Brain microvascular endothelial cell (primary cell): ENCODE results near the gene UCK2.

Experiments
- DNase-seq: peaks from one replicate; pipeline ENCODE4 v3.0.0-alpha.2; 2020
- H3K27ac ChIP-seq: fragments of 250-450 bp; sonication (Bioruptor Pico); 2 replicates; pipeline ENCODE4 v1.5.1; 2020; ENCODE audit warnings: mild to moderate bottlenecking, moderate library complexity
- H3K27me3 ChIP-seq: fragments of 250-450 bp; sonication (Bioruptor Pico); replicated peaks from 2 replicates; pipeline ENCODE4 v1.5.1; 2020; ENCODE audit warnings: mild to moderate bottlenecking
- H3K36me3 ChIP-seq: fragments of 250-450 bp; sonication (Bioruptor Pico); replicated peaks from 2 replicates; pipeline ENCODE4 v1.5.1; 2020; ENCODE audit warnings: mild to moderate bottlenecking
- H3K4me3 ChIP-seq: 2 replicates; pipeline ENCODE4 v1.5.1; 2011; ENCODE audit warnings: low read depth, mild to moderate bottlenecking, control low read depth, low read length, moderate library complexity
- CTCF ChIP-seq: IDR thresholded peaks from 2 replicates; pipeline ENCODE4 v1.5.1; 2011; ENCODE audit warnings: low read depth, mild to moderate bottlenecking, moderate library complexity, low read length, control low read depth, inconsistent platforms; ENCODE audit errors: missing control alignments
- in situ Hi-C: cut with HindIII; loops from 2 replicates; pipeline ENCODE4 v1.10.0; 2017; ENCODE audit warnings: low sequenced_read_pairs, low pct_ligation_motif_present

The UCK2 gene

GRCh38 chr1:165911609-165912281 lies 84.3 kb downstream of the UCK2 start:
- in situ Hi-C loops, result loop anchor here (25.0 kb wide), 1 partner anchor 199 kb away; no protein-coding TSS in a partner anchor
- peaks cover 35% of the 10 kb centered on the region for H3K36me3 ChIP-seq
- no peak for TF ChIP-seq CTCF

DNA sequence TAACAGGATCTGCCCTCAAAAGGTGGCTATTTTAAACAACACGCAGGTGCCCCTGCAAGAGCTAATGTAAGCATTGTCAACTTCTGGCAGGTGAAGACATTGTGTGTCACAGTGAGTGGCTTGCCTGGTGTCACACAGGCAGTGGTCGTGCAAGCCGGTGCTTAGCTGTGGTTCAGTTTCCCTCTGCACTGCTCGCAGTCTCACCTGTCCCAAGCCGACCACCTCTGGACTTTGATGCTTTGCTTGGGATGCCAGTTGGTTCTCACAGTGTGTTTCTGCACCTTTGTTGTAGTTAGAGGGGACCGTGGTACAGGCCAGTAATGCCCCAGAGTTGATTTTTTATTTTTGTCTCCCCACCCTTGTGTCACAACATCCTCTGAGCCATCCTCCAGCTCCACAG lies 85.2 kb downstream of the UCK2 start:
- in situ Hi-C loops, result loop anchor here (25.0 kb wide), 1 partner anchor 200 kb away; no protein-coding TSS in a partner anchor
- H3K36me3 ChIP-seq, result peaks cover 31% of the 10 kb centered on the region
- DNase-seq, result no peak
- TF ChIP-seq CTCF, result no peak
- H3K4me3 ChIP-seq, result no peak overlapping the region
- no peaks in the 10 kb centered on the region for H3K27me3 ChIP-seq
- no peak overlapping the region for H3K27ac ChIP-seq

More at GRCh38 chr1:165911609-165912281, 84.3 kb downstream of the UCK2 start:
- Histone ChIP-seq H3K4me3 (no peak overlapping the region), H3K27me3 (no peaks in the 10 kb centered on the region), H3K27ac (no peak overlapping the region)
- no peak for DNase-seq

DNA sequence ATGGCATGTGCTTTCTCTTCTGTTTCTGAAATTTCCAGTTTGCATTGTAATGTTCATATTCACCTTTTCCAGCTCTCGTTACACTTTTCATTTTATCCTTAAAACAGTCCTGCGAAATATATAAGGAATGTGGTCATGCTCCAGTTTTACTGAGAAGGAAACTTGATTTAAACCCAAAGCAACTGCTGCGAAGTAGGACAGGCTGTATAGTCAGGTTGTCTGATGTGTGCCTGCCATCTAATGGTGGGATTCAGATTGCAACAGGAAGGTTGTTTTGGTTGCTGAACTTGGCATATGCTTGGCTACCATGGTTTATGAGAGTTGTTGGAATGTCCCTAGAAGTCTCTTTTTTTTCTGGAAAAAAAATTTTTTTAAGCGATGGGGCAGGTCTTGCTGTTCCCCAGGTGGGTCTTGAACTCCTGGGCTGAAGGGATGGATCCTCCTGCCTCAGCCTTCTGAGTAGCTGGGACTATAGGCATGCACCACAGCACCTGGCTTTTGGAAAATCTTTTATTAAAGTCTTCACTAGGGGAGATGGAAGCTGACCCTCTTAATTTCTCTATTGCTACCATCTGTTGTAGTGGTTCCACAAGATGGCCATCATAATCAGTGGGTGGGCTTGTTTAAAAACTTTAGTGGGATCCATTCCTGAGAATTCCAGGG lies 86.9 kb downstream of the UCK2 start:
- H3K27ac ChIP-seq, result no peak overlapping the region
- H3K36me3 ChIP-seq, result peaks cover 20% of the 10 kb centered on the region
- H3K27me3 ChIP-seq, result no peaks in the 10 kb centered on the region
- no peak overlapping the region for H3K4me3 ChIP-seq
- in situ Hi-C loops, result loop anchor here (25.0 kb wide), 1 partner anchor 202 kb away; no protein-coding TSS in a partner anchor
- DNase-seq, result peak; percentile 81
- TF ChIP-seq CTCF, result peak; percentile 87

- no peak for TF ChIP-seq CTCF
- Histone ChIP-seq H3K27ac (no peak overlapping the region), H3K36me3 (peaks cover 10% of the 10 kb centered on the region), H3K4me3 (no peak overlapping the region), H3K27me3 (no peaks in the 10 kb centered on the region)
- in situ Hi-C loops, result loop anchor here (25.0 kb wide), 1 partner anchor 203 kb away; no protein-coding TSS in a partner anchor
- DNase-seq, result no peak
Measured at GRCh38 chr1:165915480-165915879, 88.1 kb downstream of the UCK2 start.

GRCh38 chr1:165915932-165916348 lies 88.5 kb downstream of the UCK2 start:
- DNase-seq, result no peak
- TF ChIP-seq CTCF, result no peak
- Histone ChIP-seq H3K27ac (no peak overlapping the region), H3K27me3 (no peaks in the 10 kb centered on the region), H3K36me3 (peaks cover 9% of the 10 kb centered on the region), H3K4me3 (no peak overlapping the region)
- in situ Hi-C loops, result loop anchor here (25.0 kb wide), 1 partner anchor 204 kb away; no protein-coding TSS in a partner anchor
